Tongue (tissue), 2 donors: Measurements from ENCODE around the gene SOX8. TPM values are rescaled to one million over a fixed set of nuclear protein-coding genes. Genes with fewer than 3 reads are reported as not detected.
"Not testable (repeated sequence)": the region's sequence is repeated elsewhere in the genome, so short reads cannot be mapped to it uniquely, and the experiment has no call there.

Experiments
- DNase-seq: peaks from one replicate; pipeline ENCODE4 v3.0.0-alpha.2; 2015
- total RNA-seq: library from RNA; depleted of rRNA; stranded (reverse); fragments of >200 nt; gene quantifications from one replicate; pipeline ENCODE4 v1.2.3, GENCODE V29; 2014

Gene SOX8
- total RNA-seq, 1 donor from 2014 or later = 55.6 TPM

DNA sequence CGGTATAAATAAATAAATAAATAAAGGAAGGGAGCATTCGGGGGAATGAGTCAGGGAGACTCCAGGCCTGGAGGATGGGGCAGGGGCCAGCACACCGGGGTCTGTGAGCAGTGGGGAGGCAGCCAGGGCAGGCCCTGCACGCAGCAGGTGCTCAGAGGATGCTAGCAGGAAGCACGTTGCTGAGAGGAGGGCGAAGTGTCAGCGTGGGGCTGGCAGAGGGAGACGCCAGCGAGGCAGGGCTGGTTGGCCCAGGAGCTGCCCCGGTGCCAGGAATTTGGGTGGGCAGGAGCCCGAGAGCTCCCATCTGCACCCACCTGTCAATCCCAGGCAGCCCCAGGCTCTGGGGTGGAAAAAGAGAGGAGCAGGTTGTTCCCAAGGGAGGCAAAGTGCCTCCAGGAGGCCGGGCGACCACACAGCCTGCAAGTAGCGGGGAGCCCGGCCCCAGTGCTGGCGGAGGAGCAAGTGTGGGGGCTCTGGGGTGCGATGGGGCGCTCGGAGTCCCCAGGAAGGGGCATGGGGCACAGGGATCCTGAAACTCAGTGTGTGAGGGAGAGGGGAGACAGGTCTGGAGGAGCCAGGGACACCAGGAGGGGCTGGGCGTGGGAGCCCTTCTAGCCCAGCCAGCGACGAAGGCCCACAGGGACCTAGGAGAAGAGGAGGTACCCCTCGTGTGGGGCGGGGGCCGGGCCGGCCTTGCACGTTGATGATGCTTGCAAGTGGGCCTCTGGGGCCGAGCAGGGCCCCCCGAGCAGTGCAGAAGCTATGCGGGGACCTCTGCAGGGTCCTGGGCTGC lies 28.0 kb downstream of the SOX8 start:
- no peak for DNase-seq

DNA sequence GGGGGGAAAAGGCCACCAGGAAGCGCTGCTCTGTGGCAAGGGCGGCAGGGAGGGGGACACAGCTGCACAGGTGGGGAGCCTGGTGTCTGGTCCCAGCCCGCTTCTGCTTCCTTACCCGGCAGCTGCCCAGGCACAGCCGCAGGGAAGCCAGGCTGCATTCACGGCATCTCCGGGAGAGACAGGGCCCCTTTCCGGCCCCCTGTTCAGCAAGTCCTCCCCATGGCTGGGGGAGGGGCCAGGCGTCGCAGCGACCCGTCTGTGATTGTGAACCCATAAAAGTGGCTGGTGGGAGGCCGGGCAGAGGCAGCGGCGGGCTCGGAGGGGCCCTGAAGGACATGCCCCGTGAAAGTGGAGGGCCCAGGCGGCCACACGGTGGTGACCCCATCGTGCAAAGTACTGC lies 28.7 kb downstream of the SOX8 start:
- peak; percentile 61 for DNase-seq

DNA sequence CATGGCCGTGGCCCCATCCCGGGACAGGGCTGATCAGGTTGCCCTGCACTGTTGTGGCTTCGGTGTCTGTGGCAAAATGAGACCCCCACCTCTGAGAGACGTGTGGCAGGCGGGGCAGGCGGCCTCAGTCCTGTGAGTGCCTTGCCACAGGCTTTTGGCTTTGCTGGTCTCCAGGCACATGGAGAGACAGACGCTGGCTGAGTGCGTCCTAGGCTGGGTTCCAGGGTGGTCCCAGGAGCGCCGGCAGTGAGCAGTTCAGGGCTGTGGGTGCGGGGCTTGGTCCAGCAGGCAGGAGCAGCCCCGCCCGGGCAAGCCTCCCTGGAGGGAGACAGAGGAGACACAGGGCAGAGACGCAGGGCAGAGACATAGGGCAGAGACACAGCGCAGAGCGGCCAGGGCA lies 29.2 kb downstream of the SOX8 start:
- no peak for DNase-seq

DNA sequence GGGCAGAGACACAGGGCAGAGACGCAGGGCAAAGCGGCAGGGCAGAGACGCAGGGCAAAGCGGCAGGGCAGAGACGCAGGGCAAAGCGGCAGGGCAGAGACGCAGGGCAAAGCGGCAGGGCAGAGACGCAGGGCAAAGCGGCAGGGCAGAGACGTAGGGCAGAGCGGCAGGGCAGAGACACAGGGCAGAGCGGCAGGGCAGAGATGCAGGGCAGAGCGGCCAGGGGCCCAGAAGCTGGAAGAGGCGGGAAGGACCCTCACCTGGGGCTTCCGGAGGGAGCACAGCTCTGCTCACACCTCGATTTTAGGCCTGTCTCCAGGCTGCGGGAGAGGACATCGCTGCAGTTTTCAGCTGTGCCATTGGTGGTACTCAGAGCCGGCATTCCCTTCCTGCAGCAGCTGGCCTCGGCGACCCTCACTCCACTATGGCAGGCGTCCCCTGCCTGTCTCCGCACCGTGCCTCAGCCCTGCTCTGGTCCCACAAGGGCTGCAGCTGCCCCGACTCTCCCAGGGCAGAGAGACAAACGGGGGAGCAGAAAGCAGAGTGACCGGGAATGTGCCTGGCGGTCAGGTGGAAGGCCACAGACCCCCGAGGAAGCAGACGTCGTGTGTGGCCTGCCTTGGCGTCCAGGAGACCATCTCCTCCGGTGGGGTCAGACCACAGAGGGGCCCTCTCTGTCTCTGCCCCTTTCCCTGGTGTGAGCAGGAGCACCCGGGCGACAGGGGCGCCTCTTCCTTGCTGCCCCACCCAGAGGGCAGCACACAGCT lies 29.9 kb downstream of the SOX8 start:
- DNase-seq = no peak

DNA sequence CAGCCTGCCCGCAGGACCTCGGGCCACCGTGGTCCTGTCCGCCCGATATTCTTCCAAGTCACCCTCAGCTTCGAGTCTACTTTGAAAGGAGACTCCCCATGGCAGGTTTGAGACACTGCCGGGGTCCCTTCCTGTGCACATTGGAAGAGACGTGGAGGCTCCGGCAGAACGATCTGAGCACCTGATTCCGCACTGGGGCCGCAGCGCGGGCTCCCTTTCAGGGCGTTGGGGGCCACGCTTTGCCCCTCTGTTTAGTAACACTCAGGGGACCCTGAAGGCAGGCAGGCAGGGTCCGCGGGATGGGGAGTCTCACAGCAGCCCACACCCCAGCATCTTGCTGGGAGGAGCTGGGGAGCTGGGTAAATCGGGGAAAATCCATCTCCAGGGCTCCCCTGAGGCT lies 30.6 kb downstream of the SOX8 start:
- no peak for DNase-seq

DNA sequence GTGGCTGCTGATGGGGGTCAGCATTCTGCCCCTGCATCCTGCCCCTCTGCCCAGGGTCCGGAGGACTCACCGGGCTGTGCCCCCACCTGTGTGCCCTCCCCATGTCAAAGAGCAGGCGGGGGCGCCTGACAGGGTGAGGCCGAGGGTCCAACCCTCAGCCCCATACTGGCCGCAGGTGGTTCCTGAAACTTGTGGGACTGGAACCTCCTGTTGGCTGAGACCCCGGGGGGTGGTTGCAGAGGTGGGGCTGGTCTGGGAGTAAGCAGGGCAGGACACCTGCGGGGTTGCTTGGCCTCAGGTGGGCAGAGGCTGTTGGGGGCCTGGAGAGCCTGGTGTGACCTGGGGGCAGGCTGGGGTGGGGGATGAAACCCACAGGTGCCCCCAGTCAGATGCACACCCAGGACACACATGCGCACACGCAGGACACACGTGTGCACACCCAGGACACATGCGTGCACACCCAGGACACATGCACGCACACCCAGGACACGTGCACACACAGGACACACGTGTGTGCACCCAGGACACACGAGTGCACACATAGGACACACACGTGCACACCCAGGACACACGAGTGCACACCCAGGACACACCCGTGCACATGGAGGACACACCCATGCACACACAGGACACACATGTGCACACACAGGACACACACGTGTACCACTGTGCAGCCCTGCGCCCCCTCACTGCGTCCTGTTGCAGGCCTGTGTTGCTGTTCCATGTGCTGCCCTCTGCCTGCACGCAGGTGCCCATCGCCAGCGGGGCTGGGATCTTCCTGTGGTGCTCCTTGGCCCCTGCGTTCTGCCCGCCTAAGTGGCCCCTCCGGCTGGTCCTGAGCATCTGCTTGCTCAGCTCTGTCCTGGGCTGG lies 31.4 kb downstream of the SOX8 start:
- DNase-seq = no peak

DNA sequence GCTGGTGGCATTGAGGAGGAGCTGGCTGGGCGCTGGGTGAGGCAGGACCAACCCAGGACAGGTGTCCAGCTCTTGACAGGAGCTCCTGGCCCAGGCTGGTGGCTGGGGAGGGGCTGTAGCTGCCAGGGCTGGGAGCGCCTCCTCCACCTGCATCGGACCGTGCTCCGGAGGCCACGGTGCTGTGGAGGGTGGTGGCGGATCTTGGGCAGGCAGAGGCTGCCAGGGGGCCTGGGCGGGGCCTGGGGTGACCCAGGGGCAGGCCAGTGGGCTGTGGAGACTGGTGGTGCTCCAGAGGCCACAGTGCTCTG lies 32.0 kb downstream of the SOX8 start:
- DNase-seq = no peak

DNA sequence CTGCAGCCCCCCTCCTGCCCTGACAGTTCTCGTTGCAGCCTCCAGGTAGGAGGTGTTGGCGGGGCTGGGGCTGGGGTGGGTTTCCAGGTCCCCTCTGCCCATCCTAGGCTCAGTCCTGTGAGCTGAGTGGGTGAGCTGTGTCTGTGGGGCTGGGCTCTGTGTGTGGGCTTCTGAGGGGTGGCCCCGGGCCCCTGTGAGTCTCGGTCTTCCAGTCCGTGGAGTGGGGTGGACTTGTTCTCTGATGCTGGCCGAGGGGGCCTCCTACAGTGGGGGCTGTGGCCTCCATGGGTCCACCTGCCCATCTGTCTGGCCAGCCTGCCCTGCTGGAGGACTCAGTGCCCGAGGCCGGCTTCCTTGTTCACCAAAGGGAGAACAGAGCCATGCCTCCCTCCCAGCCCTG lies 32.7 kb downstream of the SOX8 start:
- DNase-seq = no peak

DNA sequence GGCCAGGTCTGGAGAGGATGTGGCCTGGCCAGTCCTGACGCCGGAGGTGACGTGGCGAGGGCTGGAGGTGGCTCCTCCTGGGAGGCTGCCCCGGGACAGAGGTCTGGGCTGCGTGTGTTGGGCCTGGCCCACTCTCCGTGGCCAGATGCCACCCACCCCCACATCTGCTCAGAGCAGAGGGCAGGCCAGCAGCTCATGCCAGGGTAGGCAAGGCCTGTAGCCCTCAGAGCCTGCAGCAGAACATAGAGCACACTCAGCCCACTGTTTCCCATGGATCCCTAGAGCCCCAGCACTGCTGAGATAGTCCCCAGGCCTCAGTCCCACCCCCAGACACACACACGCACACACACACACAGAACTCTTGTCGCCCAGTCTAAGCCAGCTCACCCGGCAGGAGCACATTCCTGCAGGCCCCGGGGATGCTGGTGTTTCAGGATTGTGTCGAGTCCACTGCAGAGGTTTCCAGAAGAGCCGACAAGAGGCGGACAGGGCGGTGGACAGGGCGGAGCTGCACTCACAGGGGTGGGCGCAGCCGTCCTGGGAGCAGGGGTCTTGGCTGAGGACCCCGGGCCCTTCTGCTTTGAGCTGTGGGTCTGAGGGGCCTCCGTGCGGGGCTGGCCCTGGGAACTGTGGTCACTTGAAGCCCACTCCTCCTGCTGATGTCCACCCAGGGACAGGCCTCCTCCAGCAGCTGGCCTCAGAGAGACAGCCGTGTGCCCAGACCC lies 33.4 kb downstream of the SOX8 start:
- no peak for DNase-seq

DNA sequence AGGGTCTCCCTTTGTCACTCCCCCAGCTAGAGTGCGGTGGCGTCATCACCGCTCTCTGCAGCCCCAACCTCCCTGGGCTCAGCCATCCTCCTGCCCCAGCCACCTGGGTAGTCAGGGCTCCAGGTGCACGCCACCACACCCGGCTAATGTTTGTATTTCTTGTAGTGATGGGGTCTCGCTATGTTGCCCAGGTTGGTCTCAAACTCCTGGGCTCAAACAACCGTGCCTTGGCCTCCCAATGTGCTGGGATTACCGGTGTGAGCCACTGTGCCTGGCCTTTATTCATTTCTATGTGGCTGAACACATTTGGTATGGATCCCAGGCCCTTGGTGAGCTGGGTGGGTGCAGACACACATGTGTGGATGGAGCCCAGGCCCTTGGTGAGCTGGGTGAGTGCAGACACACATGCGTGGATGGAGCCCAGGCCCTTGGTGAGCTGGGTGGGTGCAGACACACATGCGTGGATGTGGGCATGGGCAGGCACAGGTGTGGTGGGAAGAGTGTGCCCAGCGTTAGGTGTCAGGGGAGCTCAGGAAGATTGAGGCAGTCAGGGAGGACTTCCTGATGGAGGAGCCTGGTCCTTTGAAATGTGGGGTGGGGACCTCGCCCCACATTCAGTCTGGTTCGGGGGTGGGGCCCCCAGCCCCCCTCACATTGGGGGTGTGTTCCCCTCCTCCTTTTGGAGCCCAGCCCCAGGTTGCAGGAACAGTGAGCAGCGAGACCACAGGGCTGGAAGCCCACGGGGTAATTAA lies 37.1 kb downstream of the SOX8 start:
- DNase-seq = no peak

DNA sequence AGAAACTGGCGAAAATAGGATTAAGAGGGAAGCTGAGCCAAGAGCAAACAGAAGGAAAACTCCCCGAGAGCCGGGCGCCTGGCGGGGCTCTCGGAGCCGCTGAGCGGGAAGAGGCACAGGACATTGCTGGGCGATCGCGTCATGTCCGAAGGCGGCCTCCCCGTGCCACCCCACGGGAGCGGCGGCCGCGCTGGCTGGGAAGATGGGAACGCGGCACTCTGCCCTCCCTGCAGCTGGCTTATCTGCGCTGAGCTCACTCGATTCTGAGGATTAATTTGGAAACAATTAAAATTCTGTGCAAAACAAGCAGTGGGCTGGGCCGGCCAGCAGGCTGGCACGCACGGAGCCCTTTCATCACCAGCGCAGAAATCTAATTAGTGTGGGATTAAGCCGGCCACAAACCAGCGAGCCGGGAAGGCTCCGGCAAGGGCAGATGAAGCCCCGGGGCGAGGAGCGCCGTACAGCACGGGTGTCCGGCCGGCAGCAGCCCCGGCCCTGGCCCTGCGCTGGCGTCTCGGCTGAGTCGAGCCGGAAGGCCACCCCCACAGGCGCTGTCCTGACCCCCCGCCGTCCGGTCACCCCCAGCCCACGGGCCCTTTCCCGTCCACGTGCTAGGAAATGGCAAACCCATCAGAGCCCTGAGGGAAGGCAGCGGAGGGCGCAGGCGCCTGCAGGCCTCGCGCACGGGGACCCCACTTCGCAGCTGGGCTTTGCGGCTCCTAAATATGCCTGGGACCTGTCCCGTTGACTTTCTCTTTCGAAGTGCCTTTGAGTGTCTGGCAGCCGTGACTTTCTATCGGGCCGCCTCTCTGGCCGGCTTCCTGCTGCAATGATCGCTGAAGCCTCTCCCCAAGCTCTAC lies 37.9 kb downstream of the SOX8 start:
- peak; percentile 91 for DNase-seq

DNA sequence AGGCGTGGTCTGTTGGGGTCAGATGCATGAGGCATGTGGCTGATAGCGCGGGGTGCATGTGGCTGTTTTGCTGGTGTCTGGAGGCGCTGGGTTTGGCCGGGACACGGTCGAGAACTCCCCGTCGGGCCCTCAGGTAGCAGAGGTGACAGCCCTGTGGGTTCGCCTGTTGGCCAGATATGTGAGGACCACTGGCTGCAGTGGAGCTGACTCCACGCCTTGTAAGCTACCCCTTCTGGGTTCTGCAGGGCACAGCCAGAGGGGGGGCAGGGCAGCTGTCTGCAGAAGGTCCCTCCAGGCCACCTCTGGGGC lies 38.5 kb downstream of the SOX8 start:
- no peak for DNase-seq

DNA sequence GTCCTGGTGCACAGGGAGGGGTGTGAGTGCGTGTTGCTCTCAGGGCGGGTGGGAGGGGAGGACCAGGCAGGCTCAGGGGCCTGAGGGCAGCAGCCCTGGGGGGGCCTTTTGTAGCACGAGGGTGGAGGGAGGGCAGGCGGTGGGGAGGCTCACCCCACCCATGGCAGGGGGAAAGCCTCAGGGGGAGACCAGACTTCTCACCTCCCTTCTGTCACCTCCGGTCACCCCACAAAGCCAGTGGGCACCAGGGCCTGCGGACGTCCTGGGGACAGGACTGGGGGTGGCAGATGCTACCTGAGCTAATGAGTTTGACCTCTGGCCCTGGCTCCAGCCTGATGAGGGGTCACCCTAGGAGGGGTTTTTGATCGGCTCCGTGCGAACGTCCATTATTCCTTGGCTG lies 39.0 kb downstream of the SOX8 start:
- DNase-seq = no peak

DNA sequence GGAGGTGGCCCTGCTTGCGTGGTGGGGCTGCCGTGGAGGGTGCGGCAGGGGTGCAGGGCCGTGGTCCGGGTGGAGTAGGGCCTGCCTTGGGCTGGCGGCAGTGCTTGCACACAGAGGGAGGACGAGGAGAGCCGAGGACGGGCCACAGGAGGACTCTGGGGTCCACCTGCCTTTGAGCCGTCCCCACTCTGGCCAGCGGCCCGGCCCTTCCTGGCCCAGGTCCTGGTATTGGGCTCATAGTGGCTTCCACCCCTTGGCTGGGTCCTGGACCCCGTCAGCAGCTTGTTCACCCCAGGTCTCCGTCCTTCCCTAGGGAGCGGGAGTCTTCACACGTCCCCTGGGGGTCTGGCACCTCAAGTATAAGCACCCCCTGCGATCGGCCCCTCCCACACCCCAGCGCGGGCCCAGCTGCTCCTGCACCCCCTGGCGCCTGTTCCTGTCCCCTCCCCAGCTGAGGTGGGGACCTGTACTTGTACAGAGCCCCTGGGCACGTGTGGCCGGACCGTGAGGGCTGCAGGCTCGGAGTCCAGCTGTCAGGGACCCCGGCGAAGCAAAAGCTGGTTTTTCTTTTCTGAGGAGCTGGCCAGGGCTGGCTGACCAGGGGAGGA lies 40.1 kb downstream of the SOX8 start:
- DNase-seq = no peak

DNA sequence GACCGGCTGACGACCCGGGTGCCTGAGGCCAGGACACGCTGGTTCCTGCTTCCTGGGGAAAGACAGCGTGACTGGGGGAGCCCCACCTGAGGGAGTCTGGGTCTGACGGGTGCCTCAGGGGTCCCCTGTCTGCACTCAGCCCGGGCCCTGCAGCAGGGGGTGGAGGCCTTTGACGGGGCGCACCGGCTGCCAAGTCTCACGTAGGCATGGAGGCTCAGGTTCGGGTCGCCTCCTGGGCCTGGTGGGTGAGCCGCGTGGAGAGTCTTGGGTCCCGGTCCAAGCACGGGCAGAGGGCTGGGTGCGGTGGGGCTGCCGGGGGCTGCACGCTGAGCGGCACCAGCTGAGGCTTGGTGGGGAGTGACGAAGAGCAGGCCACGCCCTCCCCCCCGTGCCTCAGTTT lies 40.9 kb downstream of the SOX8 start:
- no peak for DNase-seq

DNA sequence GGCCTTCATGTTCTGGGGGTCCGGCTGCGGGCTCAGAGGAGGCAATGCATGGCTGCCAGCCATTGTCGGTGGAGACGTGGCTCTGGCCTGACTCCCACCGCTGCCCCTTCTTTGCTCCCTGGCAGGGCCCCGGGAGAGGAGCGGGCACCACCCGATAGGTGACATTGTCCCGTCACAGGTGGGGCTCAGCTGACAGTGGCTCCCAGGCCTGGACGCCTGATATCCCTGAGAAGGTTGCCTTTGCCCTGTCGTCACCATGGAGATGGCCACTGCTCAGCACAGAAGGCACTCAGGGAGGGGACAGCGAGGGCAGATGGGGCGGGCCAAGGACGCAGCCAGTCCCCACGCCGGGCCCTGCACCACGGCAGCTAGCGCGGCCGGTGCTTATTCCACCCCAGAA lies 42.6 kb downstream of the SOX8 start:
- DNase-seq = no peak

DNA sequence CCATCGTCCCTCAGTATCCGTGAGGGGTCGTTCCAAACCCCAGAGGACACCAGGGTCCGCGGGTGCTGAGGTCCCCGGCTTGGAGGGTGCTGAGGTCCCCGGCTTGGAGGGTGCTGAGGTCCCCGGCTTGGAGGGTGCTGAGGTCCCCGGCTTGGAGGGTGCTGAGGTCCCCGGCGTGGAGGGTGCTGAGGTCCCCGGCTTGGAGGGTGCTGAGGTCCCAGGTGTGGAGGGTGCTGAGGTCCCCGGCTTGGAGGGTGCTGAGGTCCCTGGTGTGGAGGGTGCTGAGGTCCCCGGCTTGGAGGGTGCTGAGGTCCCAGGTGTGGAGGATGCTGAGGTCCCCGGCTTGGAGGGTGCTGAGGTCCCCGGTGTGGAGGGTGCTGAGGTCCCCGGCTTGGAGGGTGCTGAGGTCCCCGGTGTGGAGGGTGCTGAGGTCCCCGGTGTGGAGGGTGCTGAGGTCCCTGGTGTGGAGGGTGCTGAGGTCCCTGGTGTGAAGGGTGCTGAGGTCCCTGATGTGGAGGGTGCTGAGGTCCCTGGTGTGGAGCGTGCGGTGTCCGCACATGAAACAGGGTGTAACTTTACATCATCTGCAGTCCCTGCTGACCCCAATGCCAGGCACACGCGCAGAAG lies 43.7 kb downstream of the SOX8 start:
- not testable (repeated sequence) for DNase-seq

DNA sequence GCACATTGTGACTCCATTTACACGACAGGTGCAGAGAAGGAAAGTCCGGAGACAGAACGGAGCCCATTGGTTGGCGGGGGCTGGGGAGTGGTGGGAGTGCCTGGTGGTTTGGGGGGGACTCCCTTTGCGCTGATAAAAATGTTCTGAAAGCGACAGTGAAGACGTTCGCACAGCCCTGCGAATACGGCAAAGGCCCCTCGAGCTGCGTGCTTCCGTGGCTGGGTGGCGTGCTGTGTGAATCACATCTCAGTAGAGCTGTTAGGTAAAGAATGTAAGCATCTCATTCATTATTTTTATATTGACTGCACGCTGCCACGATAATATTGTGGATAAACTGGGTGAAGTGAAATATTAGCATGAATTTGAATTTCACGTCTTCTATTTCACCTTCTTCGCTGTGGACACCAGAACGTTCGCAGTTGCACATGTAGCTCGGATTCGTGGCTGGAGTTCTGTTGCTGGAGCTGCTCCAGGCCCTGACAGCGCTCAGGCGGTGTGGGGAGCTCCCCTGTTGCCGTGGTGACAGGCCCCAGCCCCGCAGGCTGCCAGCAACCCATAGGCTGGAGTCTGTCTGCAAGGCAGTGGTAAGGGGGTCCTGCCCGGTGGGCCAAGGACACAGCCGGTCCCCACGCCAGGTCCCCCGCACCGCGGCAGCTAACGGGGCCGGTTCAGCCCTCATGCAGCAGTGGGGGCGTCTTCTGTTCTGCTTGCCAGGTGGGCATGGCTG lies 44.6 kb downstream of the SOX8 start:
- peak; percentile 89 for DNase-seq
